GM12873 (cell line): Measurements from ENCODE around the gene TLE4.

Experiments used
- TF ChIP-seq, protein P1 (sequence below): IDR thresholded peaks from 2 replicates; pipeline ENCODE4 v1.5.1; 2012; ENCODE audit warnings: low read depth, mild to moderate bottlenecking, moderate library complexity, low read length, control low read depth; ENCODE audit not compliant: insufficient read depth; ENCODE audit errors: missing control alignments

The TLE4 gene

GRCh38 chr9:79580055-79580454, 8.3 kb downstream of the TLE4 start:
- TF ChIP-seq, protein P1, sequence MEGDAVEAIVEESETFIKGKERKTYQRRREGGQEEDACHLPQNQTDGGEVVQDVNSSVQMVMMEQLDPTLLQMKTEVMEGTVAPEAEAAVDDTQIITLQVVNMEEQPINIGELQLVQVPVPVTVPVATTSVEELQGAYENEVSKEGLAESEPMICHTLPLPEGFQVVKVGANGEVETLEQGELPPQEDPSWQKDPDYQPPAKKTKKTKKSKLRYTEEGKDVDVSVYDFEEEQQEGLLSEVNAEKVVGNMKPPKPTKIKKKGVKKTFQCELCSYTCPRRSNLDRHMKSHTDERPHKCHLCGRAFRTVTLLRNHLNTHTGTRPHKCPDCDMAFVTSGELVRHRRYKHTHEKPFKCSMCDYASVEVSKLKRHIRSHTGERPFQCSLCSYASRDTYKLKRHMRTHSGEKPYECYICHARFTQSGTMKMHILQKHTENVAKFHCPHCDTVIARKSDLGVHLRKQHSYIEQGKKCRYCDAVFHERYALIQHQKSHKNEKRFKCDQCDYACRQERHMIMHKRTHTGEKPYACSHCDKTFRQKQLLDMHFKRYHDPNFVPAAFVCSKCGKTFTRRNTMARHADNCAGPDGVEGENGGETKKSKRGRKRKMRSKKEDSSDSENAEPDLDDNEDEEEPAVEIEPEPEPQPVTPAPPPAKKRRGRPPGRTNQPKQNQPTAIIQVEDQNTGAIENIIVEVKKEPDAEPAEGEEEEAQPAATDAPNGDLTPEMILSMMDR: no peak

DNA sequence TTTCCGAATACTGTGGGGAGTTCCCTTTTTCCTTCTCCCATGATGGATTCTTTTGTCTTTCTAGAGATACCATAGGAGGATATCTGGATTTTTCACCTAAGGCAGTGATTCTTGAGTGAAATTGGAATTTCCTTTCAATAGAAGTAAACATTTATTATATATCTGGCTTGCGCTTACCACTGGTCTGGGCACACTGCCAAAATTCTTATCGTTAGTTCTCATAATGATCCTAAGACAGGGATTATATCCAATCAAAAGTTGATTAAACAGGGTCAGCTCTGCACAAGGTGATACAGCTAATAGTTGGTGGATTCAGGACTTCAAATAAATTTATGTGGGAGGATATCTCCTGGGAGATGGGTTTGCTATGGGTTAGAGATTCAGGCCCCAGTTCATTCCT, 9.6 kb downstream of the TLE4 start:
- TF ChIP-seq, protein P1: no peak

DNA sequence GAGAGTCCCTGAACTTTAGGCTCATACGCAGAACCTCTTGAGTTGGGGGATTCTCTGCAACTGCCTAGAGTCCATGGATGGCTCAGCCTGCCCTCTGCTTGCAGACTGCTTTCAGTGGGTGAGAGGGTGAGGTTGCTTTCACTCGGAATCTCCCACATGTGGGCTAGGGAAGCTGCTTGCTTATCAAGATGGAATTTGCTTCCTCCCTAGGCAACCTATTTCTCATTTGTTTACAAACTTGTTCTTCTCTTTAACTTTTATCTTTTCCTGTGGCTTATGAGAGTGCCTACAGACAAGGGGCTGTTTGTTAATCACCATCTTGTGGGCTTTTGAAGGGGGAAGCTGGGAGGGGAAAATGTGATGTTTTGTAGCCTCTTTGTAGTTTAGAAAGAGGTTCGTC, 10.0 kb downstream of the TLE4 start:
- TF ChIP-seq, protein P1: no peak

- TF ChIP-seq, protein P1: no peak
Measured at GRCh38 chr9:79583952-79584654, 12.3 kb downstream of the TLE4 start.

DNA sequence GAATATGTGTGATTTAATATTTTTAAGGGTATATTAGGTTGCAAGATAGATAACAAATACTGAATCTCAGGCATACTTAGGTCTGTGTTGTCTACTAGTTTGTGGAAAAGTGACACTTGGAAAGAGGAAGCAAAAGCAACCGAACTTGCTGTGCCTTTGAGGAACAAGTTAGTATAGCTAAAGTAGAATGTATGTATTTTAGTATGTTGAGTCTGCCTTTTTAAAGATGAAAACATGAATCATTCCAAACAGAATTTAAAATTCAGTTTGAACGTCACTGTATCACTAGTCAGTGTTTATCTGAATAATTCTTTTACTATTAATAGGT, 12.9 kb downstream of the TLE4 start:
- TF ChIP-seq, protein P1: no peak

GRCh38 chr9:79588488-79589223, 16.9 kb downstream of the TLE4 start:
- TF ChIP-seq, protein P1: no peak

DNA sequence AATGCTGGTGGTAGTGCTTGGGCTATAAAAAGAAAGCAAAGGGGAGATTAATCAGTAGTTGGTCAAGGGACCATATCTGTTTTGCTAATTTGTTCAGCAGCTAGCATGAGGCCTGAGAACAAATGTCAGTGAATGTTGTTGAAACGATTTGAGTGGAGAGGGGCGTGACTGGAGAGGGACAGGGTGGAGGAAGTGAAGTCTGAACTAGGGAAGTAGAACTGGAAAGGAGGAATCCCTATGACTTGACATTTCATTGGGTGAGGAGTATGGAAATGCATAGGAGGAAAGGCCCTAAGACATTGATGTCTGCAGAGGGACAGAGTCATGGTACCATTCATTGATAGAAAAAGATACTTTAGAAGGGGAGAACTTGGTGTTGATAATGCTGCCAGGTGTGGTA, 19.7 kb downstream of the TLE4 start:
- TF ChIP-seq, protein P1: no peak
